ENCODE results near the gene AAMDC. TPM values are rescaled to one million over a fixed set of nuclear protein-coding genes. Genes with fewer than 3 reads are reported as not detected.
A peak's percentile ranks its signal among the peaks of the same experiment; 100 is the strongest.
"Not testable (repeated sequence)": the region's sequence is repeated elsewhere in the genome, so short reads cannot be mapped to it uniquely, and the experiment has no call there.

The AAMDC gene
- total RNA-seq, 2 donors from 2014 or later: 103 to 113 TPM

DNA sequence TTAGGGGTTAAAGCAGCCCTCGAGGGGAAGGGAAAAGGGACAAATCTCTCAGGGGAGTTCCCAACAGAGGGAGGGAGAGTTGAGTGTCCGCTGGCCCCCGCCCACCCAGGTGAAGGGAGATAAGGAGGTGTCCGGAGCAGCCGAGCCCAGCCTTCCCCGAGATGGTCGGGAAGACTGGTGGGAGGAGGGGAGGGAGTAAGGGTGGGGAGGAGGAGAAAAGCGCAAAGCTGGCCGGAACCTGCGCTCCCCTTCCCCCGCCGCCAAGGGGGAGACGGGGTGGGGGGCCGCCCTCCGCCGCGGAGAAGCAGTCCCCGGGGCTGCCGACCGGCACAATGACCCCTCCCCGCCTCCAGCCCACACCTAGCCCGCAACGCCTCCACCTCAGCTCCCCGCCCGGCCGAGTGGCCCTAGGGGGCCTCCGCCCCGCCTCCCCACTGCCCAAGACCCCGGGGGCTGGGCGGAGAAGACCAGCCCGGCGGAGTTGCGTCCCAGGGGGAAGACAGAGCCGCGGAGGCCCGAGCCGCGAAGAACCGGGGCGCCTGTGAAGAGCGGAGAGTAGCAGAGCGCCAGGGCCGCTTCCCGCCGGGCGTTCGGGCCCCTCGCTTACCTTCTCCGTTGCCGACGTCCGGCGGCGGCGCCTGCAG, 901 bp upstream of the AAMDC start:
- no peaks in the 10 kb centered on the region for H3K36me3 ChIP-seq
- no peaks in the 10 kb centered on the region for H3K9me3 ChIP-seq
- no peaks in the 10 kb centered on the region for H3K27me3 ChIP-seq
- peaks cover 0 to 51% of the 10 kb centered on the region in 2 donors for H3K4me1 ChIP-seq
- H3K27ac ChIP-seq: peak overlapping the region; percentile 90 to 99
- H3K4me3 ChIP-seq: peak overlapping the region; percentile 70 to 100
- TF ChIP-seq, protein P1, sequence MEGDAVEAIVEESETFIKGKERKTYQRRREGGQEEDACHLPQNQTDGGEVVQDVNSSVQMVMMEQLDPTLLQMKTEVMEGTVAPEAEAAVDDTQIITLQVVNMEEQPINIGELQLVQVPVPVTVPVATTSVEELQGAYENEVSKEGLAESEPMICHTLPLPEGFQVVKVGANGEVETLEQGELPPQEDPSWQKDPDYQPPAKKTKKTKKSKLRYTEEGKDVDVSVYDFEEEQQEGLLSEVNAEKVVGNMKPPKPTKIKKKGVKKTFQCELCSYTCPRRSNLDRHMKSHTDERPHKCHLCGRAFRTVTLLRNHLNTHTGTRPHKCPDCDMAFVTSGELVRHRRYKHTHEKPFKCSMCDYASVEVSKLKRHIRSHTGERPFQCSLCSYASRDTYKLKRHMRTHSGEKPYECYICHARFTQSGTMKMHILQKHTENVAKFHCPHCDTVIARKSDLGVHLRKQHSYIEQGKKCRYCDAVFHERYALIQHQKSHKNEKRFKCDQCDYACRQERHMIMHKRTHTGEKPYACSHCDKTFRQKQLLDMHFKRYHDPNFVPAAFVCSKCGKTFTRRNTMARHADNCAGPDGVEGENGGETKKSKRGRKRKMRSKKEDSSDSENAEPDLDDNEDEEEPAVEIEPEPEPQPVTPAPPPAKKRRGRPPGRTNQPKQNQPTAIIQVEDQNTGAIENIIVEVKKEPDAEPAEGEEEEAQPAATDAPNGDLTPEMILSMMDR (IDR thresholded peaks at IDR 0.05): no peak
- no peak for DNase-seq (ENCODE audit: low spot score)

DNA sequence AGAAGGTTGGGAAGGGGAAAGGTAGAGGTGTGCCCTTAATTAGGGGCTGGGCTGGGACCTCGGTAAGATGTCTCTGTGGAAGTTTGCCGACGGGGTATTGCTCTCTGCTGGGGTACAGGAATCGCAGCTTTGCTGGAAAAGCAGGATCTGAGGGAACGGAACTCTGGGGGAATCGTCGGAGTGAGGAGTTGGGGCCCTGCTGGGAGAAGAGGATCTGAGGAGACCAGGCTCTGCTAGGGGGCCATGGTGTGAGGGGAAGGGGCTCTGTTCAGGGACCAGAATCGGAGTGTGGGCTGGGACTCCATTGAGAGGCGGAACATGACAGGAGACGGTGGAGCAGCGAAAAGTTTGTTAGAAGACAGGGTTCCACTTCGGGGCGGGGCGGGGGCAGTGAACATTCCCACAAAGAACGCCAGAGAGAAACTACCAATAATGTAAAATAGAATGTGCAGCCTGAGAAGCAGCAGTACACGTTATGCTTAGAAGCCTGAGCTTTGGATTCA, 456 bp downstream of the AAMDC start:
- H3K27me3 ChIP-seq: no peaks in the 10 kb centered on the region
- TF ChIP-seq, protein P1 (IDR thresholded peaks at IDR 0.05): no peak
- H3K4me1 ChIP-seq: peaks cover 0 to 44% of the 10 kb centered on the region in 2 donors
- H3K9me3 ChIP-seq: no peaks in the 10 kb centered on the region
- H3K36me3 ChIP-seq: no peaks in the 10 kb centered on the region
- peak overlapping the region; percentile 70 to 100 for H3K4me3 ChIP-seq
- DNase-seq (ENCODE audit: low spot score): no peak
- H3K27ac ChIP-seq: peak overlapping the region; percentile 90 to 99

DNA sequence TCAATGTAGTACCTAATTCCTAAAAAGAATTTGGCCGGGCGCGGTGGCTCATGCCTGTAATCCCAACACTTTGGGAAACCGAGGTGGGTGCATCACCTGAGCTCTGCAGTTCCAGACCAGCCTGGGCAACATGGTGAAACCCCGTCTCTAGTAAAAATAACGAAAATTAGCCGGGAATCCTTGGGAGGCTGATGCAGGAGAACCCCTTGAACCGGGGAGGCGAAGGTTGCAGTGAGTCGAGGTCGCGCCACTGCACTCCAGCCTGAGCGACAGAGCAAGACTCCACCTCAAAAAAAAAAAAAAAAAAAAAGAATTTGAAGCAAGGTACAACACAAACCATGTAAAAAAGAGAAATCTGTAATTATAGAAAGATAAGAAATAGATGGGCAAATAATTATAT, 1.2 kb downstream of the AAMDC start:
- not testable (repeated sequence) for H3K9me3 ChIP-seq; H3K36me3 ChIP-seq; H3K27me3 ChIP-seq; DNase-seq (ENCODE audit: low spot score)
- H3K4me3 ChIP-seq: peak overlapping the region in 1 of 2 donors; percentile 100
- H3K27ac ChIP-seq: peak overlapping the region in 1 of 2 donors; percentile 99
- peaks cover 0 to 38% of the 10 kb centered on the region in 2 donors for H3K4me1 ChIP-seq

DNA sequence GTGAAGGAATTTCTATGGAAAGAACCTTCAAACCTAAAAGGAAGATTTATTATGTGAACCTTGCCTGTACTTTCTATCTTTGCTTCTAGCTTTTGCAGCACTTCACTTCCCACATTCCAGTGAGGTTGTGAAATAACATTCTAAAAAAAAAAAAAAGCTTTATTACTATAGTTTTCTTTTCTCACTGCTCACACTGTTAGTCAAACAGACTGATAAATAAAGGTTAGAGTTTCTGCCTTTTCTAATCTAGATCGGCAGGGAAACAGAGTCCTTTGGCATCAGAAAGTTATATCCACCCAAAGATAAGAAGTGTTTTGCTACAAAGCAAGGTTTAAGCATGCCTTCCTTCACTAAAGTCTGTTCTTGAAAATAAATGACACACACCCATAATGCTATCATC, 2.8 kb downstream of the AAMDC start:
- DNase-seq (ENCODE audit: low spot score): no peak
- no peaks in the 10 kb centered on the region for H3K9me3 ChIP-seq
- no peaks in the 10 kb centered on the region for H3K36me3 ChIP-seq
- H3K27ac ChIP-seq: peak overlapping the region; percentile 32 to 63
- H3K27me3 ChIP-seq: no peaks in the 10 kb centered on the region
- peaks cover 0 to 22% of the 10 kb centered on the region in 2 donors for H3K4me1 ChIP-seq
- no peak overlapping the region for H3K4me3 ChIP-seq
- TF ChIP-seq, protein P1 (IDR thresholded peaks at IDR 0.05): no peak

DNA sequence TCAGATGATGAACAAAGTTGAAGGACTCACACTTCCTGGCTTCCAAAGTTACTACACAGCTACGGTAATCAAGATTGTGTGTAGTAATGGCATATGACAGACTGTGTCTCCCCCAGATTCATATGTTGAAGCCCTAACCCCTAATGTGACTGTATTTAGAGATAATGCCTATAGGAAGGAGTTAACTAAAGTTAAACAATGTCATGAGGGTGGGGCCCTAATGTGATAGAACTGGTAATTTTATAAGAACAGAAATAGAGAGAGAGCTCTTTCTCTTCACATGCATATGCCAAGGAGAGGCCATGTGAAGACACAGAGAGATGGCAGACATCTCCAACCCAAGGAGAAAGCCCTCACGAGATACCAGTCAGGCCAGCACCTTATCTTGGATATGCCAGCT, 8.0 kb downstream of the AAMDC start:
- Histone ChIP-seq H3K9me3 (no peaks in the 10 kb centered on the region), H3K36me3 (no peaks in the 10 kb centered on the region), H3K4me1 (peaks cover 0 to 3% of the 10 kb centered on the region in 2 donors), H3K27ac (no peak overlapping the region), H3K27me3 (no peaks in the 10 kb centered on the region), H3K4me3 (no peak overlapping the region)
- DNase-seq (ENCODE audit: low spot score): no peak
- TF ChIP-seq, protein P1 (IDR thresholded peaks at IDR 0.05): no peak

DNA sequence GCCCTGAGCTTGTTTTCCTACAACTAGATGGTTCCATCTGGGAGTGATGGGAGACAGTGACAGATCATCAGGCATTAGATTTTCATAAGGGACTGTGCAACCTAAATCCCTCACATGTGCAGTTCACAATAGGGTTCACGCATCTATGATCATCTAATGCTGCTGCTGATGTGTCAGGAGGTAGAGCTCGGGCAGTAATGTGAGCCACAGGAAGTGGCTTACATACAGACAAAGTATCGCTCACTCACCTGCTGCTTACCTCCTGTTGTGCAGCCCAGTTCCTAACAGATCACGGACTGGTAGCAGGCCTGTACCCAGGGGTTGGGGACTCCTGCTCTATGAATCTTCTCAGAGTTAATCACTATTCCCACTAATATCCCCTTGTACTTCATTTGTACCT, 12.4 kb downstream of the AAMDC start:
- Histone ChIP-seq H3K9me3 (no peaks in the 10 kb centered on the region), H3K36me3 (peaks cover 6% of the 10 kb centered on the region), H3K27me3 (no peaks in the 10 kb centered on the region), H3K4me3 (no peak overlapping the region), H3K4me1 (no peaks in the 10 kb centered on the region), H3K27ac (no peak overlapping the region)
- TF ChIP-seq, protein P1 (IDR thresholded peaks at IDR 0.05): no peak
- DNase-seq (ENCODE audit: low spot score): no peak

All from right atrium auricular region (tissue), 2 donors.